Measurements from ENCODE around the gene ROCK2. TPM values are rescaled to one million over a fixed set of nuclear protein-coding genes. Genes with fewer than 3 reads are reported as not detected.

ROCK2 gene
- total RNA-seq: 58.9 and 80.3 TPM in 2 replicates

DNA sequence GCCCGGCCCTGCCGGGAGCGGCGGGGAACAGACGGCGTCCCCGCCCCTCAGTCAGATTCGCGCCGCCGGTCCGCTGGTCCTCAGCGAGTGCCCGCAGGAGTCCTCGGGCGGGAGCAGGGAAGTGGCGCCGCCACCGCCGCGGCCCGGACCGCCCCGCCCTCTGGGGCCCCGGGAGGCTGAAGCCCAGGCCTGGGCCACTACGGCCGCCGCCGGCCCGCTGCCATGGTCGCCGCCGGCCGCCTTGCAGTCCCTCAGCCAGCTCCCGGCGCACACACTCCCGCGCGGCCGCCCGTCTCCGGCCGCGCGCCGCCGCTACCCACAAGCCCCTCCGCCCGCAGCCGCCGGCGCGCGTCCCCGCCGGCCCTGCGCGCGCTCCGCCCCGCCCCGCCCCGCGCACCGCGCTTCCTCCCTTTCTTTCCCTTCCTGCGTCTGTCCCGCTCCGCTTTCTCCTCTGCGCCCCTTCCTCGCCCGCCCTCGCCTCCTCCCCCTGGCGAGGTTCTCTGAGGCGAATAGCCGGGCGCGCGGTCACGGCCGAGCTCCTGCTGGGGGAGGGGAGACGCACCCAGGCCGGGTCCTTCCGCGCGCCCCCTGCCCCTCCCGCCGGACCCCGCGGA, at the start of gene ROCK2:
Gene ROCK2 (minus strand): TSS at position 295 of the 614 bp plus-strand sequence. CDS start 500 bp downstream, outside the sequence.

DNA sequence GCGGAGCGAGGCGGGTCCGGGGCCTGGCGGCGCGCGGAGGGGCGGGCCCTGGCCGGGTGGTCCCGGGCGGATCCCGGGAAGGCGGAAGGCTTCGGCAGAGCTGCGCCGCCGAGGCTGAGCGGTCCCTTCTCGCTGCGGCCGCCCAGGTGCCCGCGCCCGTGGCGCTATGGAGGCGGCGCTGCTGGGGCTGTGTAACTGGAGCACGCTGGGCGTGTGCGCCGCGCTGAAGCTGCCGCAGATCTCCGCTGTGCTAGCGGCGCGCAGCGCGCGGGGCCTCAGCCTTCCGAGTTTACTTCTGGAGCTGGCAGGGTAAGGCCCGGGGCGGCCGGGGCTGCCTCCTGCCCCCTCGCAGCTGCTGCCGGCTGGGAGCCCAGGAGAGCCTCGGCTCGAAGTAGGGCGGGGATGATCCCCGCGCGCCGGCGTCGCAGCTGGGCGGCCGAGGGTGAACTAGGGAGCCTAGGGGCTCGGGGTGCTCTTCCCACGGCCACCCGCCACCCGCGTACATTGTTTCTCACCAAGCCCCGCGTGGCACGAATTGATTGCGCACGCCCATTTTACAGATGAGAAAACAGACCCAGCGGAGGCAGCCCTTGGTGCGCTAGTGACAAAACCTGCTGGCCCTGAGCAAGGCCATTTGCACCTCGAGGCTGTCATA, 188.9 kb downstream of the ROCK2 start, which contains the start of gene SLC66A3:
Gene SLC66A3 (plus strand): TSS at position 87 of the 655 bp plus-strand sequence. CDS start 80 bp downstream, at position 167.

Small RNA genes lying within 50 kb of the gene (small RNA-seq; reads per million reads assigned to genes)
- gene RNU6-1081P: not detected

Other genes starting within 250 kb of the ROCK2 start
- gene SLC66A3, start 189.2 kb downstream of the ROCK2 start, total RNA-seq: 48.7 and 60.8 TPM in 2 replicates
- 12.3 and 16.3 TPM in 2 replicates for gene E2F6, start 121.5 kb upstream of the ROCK2 start, total RNA-seq
- 0.12 and 0.65 TPM in 2 replicates for gene GREB1, start 189.4 kb upstream of the ROCK2 start, total RNA-seq

Measured in hair follicle dermal papilla cell (primary cell).